Smooth muscle cell (in vitro differentiated cells): ENCODE data around the gene F8A3. TPM values are rescaled to one million over a fixed set of nuclear protein-coding genes. Genes with fewer than 3 reads are reported as not detected.
"Not testable (repeated sequence)": the region's sequence is repeated elsewhere in the genome, so short reads cannot be mapped to it uniquely, and the experiment has no call there.

Experiments
- DNase-seq: peaks from one replicate; lab custom pipeline; 2025; ENCODE audit not compliant: unreplicated experiment; lab: John Stamatoyannopoulos, UW
- H2AFZ ChIP-seq: fragments of 200-600 bp; sonication (generic); 2 replicates; pipeline ENCODE4 v1.6.0; 2016; ENCODE audit warnings: antibody characterized with exemption, low read depth, mild to moderate bottlenecking
- H3F3A ChIP-seq: fragments of 200-600 bp; sonication (generic); 2 replicates; pipeline ENCODE4 v1.6.0; 2017; ENCODE audit warnings: antibody characterized with exemption, low read depth
- H3K27ac ChIP-seq: fragments of 200-600 bp; sonication (generic); 2 replicates; pipeline ENCODE4 v1.5.1; 2016; ENCODE audit warnings: low read depth, mild to moderate bottlenecking
- H3K27me3 ChIP-seq: fragments of 200-600 bp; sonication (generic); 2 replicates; pipeline ENCODE4 v1.6.1; 2016; ENCODE audit warnings: low read depth, mild to moderate bottlenecking
- H3K36me3 ChIP-seq: fragments of 200-600 bp; sonication (generic); 2 replicates; pipeline ENCODE4 v1.5.1; 2016; ENCODE audit warnings: low read depth
- H3K4me1 ChIP-seq: fragments of 200-600 bp; sonication (generic); 2 replicates; pipeline ENCODE4 v1.5.1; 2016; ENCODE audit warnings: low read depth
- H3K4me2 ChIP-seq: fragments of 200-600 bp; sonication (generic); 2 replicates; pipeline ENCODE4 v1.6.0; 2016; ENCODE audit warnings: mild to moderate bottlenecking
- H3K4me3 ChIP-seq: fragments of 200-600 bp; sonication (generic); 2 replicates; pipeline ENCODE4 v1.5.1; 2016; ENCODE audit warnings: mild to moderate bottlenecking
- H3K79me2 ChIP-seq: fragments of 200-600 bp; sonication (generic); 2 replicates; pipeline ENCODE4 v1.6.0; 2016; ENCODE audit warnings: low read depth, mild to moderate bottlenecking
- H3K9ac ChIP-seq: fragments of 200-600 bp; sonication (generic); 2 replicates; pipeline ENCODE4 v1.6.0; 2016; ENCODE audit warnings: low read depth
- H3K9me3 ChIP-seq: fragments of 200-600 bp; sonication (generic); replicated peaks from 2 replicates; pipeline ENCODE4 v1.5.1; 2016; ENCODE audit warnings: low read depth
- H4K20me1 ChIP-seq: fragments of 200-600 bp; sonication (generic); 2 replicates; pipeline ENCODE4 v1.6.0; 2016; ENCODE audit warnings: low read depth
- CTCF ChIP-seq: fragments of 200-600 bp; sonication (generic); IDR thresholded peaks from 2 replicates; pipeline ENCODE4 v1.5.1; 2017; ENCODE audit warnings: borderline replicate concordance, mild to moderate bottlenecking, antibody characterized with exemption; ENCODE audit not compliant: insufficient read depth, poor library complexity, severe bottlenecking
- WGBS: methylation state at CpG from one replicate; pipeline ENCODE4 v1.1.7; 2016; ENCODE audit warnings: low lambda C conversion rate; 5-methylcytosine and 5-hydroxymethylcytosine counted together
- polyA plus RNA-seq: library from polyadenylated mRNA; unstranded; fragments of >200 nt; fragmentation: Nextera tagmentation; extraction: Ambion mirVana; gene quantifications from 2 replicates; pipeline ENCODE4 v1.2.1, GENCODE V29; 2016
- total RNA-seq: library from RNA; depleted of rRNA; stranded (reverse); fragments of >200 nt; gene quantifications from 2 replicates; pipeline ENCODE4 v1.2.3, GENCODE V29; 2014

F8A3 gene
- 7.8 and 9.3 TPM in 2 replicates for total RNA-seq
- polyA plus RNA-seq: 11.3 and 11.4 TPM in 2 replicates

- not testable (repeated sequence) for H3K4me2 ChIP-seq, H3K9ac ChIP-seq, H3K9me3 ChIP-seq, H3F3A ChIP-seq, H3K27ac ChIP-seq, H3K79me2 ChIP-seq, H2AFZ ChIP-seq, H4K20me1 ChIP-seq, H3K36me3 ChIP-seq, H3K4me1 ChIP-seq, H3K4me3 ChIP-seq, DNase-seq, H3K27me3 ChIP-seq
- WGBS: no CpG with 5 or more reads among the region's 51 CpGs
Measured at GRCh38 chrX:155458471-155458870, at the start of gene F8A3. Gene F8A3, minus strand, starts transcription at chrX:155458620. Its CDS starts 20 bp downstream, at chrX:155458600.

DNA sequence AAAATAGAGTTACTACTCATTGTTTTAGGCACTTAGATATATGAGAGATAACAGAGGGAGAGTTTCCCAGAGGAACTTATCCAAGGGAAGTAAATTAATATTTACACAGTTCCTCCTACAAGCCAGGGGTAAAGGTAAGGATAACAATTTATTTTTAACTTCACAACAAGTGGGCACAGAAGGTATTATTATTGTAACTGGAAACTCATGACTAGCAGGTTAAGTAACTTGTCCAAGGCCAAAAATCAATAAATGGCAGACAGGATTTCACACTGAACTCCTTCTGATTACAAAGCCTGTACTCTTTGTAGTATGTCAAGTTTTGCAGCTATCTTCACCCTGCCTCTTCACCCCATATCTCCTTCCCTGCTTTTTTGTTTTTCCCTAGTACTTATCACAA is 46.9 kb upstream of the F8A3 start:
- H3K27ac ChIP-seq: no peak overlapping the region
- H3K4me3 ChIP-seq: no peak overlapping the region
- no peak overlapping the region for H3K9ac ChIP-seq
- H3F3A ChIP-seq: no peaks in the 10 kb centered on the region
- no peaks in the 10 kb centered on the region for H3K9me3 ChIP-seq
- no peaks in the 10 kb centered on the region for H3K4me1 ChIP-seq
- H2AFZ ChIP-seq: no peak overlapping the region
- H3K27me3 ChIP-seq: no peaks in the 10 kb centered on the region
- no peaks in the 10 kb centered on the region for H3K36me3 ChIP-seq
- H4K20me1 ChIP-seq: no peaks in the 10 kb centered on the region
- no peak for DNase-seq
- TF ChIP-seq CTCF: no peak
- no peak overlapping the region for H3K4me2 ChIP-seq
- no peaks in the 10 kb centered on the region for H3K79me2 ChIP-seq

DNA sequence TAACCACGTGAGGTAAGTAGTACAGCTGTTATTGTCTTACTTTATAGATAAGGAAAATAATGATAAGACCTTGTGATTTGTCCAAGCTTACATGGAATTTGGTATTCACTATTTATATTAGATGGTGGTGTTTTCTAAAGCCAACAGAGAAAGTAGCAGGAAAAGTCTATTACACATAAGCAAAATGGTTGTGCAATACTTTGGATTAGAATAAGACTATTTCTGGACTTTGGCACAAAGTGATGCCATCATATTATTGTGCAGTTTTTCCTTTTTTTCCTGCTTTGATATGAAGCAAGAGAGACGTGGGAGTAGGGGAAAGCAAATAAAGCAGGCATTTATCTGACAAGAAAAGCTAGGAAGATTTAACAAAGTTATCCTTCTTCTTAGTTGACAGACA is 36.7 kb upstream of the F8A3 start:
- not testable (repeated sequence) for H2AFZ ChIP-seq, H3K4me3 ChIP-seq, H3F3A ChIP-seq, DNase-seq, H3K9me3 ChIP-seq, H3K36me3 ChIP-seq, H3K9ac ChIP-seq, H4K20me1 ChIP-seq, H3K4me1 ChIP-seq, H3K4me2 ChIP-seq, H3K79me2 ChIP-seq, H3K27ac ChIP-seq, H3K27me3 ChIP-seq
- WGBS: no CpG with 5 or more reads among the region's 2 CpGs

DNA sequence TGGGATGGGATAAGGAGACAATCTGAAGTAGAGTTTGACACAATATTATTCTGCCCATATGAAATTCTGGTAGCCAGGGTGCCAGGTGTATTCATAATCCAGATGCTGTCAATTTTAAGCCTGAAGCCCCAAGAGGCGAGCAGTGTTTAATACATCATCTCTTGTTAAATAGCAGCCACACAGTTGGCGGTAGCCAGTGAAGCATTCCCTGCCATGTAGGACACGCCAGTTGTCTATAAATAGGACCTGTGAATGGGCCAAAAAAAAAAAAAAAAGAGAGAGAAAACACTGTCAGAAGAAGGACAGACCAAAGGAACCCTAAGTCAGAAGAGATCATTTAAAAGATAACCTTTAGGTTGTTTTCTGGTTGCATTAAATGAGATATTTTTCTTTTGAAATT is 33.0 kb upstream of the F8A3 start:
- not testable (repeated sequence) for H3K27ac ChIP-seq, H3K4me3 ChIP-seq, H3K79me2 ChIP-seq, H3K36me3 ChIP-seq, H3K4me2 ChIP-seq, H2AFZ ChIP-seq, H3F3A ChIP-seq, H4K20me1 ChIP-seq, H3K9ac ChIP-seq, H3K9me3 ChIP-seq, DNase-seq, H3K4me1 ChIP-seq, H3K27me3 ChIP-seq
- no CpG with 5 or more reads among the region's 3 CpGs for WGBS

GRCh38 chrX:155477136-155477535 is 18.7 kb upstream of the F8A3 start:
- H3K79me2 ChIP-seq, DNase-seq: not testable (repeated sequence)
- WGBS: no CpG with 5 or more reads among the region's 7 CpGs

GRCh38 chrX:155466269-155466938 is 8.0 kb upstream of the F8A3 start:
- no CpG with 5 or more reads among the region's 9 CpGs for WGBS
- not testable (repeated sequence) for H3K9ac ChIP-seq, H3K79me2 ChIP-seq

More at GRCh38 chrX:155477136-155477535, 18.7 kb upstream of the F8A3 start:
- H3K27ac ChIP-seq, H3K36me3 ChIP-seq, H3F3A ChIP-seq, H3K9ac ChIP-seq, H3K4me3 ChIP-seq, H4K20me1 ChIP-seq, H3K9me3 ChIP-seq, H3K4me2 ChIP-seq, H3K27me3 ChIP-seq, H2AFZ ChIP-seq, H3K4me1 ChIP-seq: not testable (repeated sequence)

DNA sequence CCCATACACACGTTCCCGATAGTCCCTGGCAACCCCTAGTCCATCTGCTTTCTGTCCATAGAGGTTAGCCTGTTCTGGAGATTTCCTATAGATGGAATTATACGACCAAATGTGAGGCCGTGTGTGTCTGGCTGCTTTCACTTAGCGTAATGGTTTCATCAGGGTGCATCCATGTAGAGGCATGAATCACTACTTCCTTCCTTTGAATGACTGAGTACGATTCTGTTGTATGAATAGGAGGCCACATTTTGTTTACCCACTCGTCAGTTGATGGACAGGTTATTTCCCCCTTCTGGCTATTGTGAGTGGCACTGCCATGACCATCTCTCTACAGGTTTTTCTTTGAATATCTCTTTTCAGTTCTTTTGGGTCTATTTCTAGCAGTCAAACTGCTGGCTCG is 2.1 kb upstream of the F8A3 start:
- DNase-seq, H3K4me2 ChIP-seq, H2AFZ ChIP-seq, H3F3A ChIP-seq, H3K27me3 ChIP-seq, H3K9me3 ChIP-seq, H3K79me2 ChIP-seq, H3K4me1 ChIP-seq, H3K9ac ChIP-seq, H3K4me3 ChIP-seq, H3K36me3 ChIP-seq, H3K27ac ChIP-seq, H4K20me1 ChIP-seq: not testable (repeated sequence)
- no CpG with 5 or more reads among the region's 8 CpGs for WGBS

More at GRCh38 chrX:155466269-155466938, 8.0 kb upstream of the F8A3 start:
- H3K4me2 ChIP-seq, H3K4me1 ChIP-seq, DNase-seq, H3K9me3 ChIP-seq, H3K27me3 ChIP-seq, H3K27ac ChIP-seq, H3F3A ChIP-seq, H2AFZ ChIP-seq, H3K36me3 ChIP-seq, H3K4me3 ChIP-seq, H4K20me1 ChIP-seq: not testable (repeated sequence)

DNA sequence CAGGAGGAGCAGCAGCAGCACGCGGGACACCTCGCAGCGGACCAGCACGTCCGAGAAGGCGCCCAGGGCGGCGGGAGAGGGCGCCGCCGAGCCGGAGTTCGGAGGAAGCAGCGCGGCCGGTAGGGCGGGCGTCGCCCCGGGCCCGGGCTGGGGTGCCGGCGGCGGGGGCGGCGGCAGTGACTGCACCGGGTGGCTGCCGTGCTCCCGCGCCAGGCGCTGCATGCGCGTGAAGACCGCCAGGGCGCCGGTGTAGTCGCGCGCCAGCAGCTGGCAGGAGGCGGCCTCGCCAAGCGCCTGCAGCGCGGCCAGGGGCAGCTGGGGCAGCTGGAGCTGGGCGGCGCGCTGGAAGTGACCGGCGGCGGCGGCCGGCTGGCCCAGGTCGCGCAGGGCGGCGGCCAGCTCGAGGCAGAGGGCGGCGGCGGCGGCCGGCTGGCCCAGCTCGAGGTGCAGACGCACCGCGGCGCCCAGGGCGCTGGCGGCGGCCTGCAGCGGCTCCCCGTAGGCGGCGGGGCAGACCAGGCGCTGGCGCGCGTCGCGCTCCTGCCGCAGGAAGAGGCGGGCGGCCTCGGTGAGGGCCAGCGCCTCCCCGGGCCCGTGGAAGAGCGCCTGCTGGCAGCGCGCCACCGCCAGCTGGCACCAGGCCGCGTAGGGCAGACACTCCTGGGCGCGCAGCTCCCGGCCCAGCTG is 516 bp downstream of the F8A3 start:
- not testable (repeated sequence) for H3F3A ChIP-seq, H3K27ac ChIP-seq, H3K4me2 ChIP-seq, DNase-seq, H3K9me3 ChIP-seq, H2AFZ ChIP-seq, H3K4me1 ChIP-seq, H3K27me3 ChIP-seq, H3K36me3 ChIP-seq, H3K4me3 ChIP-seq, H3K9ac ChIP-seq, H4K20me1 ChIP-seq, H3K79me2 ChIP-seq
- WGBS: no CpG with 5 or more reads among the region's 97 CpGs
